HepG2 (cell line): Measurements from ENCODE around the gene ALDH7A1. TPM values are rescaled to one million over a fixed set of nuclear protein-coding genes. Genes with fewer than 3 reads are reported as not detected.

Experiments
- ATAC-seq: fragments of 200-7000 bp; cut with Tn5 transposase; 3 replicates; pipeline ENCODE4 v1.9.1; 2020; ENCODE audit warnings: mild to moderate bottlenecking, moderate library complexity
- BruUV-seq: library from RNA; stranded (reverse); fragments of 400-500 nt; replicated peaks from 2 replicates; lab custom pipeline; 2021; lab: Mats Ljungman, UMichigan
- CTCF ChIA-PET: fragments of 300-600 bp; formaldehyde crosslinking; extraction: SDS; loops from one replicate; lab custom pipeline; 2021; ENCODE audit warnings: low total read pairs, inconsistent platforms, low intra/inter-chr PET ratio; lab: Yijun Ruan, JAX
- POLR2A ChIA-PET: fragments of 350-600 bp; sonication (Branson Sonifier 250); formaldehyde crosslinking; loops from one replicate; lab custom pipeline; 2020; ENCODE audit warnings: antibody characterized with exemption, inconsistent platforms; lab: Yijun Ruan, JAX
- DNase-seq: peaks from one replicate; pipeline ENCODE4 v3.0.0-alpha.2; 2015; ENCODE audit warnings: low spot score
- FAIRE-seq: peaks from 3 replicates; lab custom pipeline; 2011; peaks lifted over from hg19 to GRCh38; lab: Jason Lieb, UNC
- H2AFZ ChIP-seq: one replicate; pipeline ENCODE4 v1.6.1; 2011; ENCODE audit warnings: low read length, inconsistent platforms
- H3K27ac ChIP-seq: fragments of 300-600 bp; 3 replicates; pipeline ENCODE4 v1.8.0; 2011; ENCODE audit warnings: mixed run types, mild to moderate bottlenecking, mixed read lengths, low read length, inconsistent platforms; ENCODE audit not compliant: insufficient read depth; ENCODE audit errors: extremely low read length
- H3K27me3 ChIP-seq, 2 experiments: fragments of 200-600 bp in 1 of 2; 2 replicates in 1 of 2; 3 replicates in 1 of 2; pipeline versions ENCODE4 v1.6.0 to v1.8.0; 2011; ENCODE audit warnings: low read length in 2 of 2, mild to moderate bottlenecking in 2 of 2, moderate library complexity in 2 of 2, inconsistent platforms in 1 of 2; ENCODE audit not compliant: insufficient read depth in 2 of 2, control insufficient read depth in 1 of 2
- H3K36me3 ChIP-seq, 2 experiments: fragments of 200-600 bp in 1 of 2; replicated peaks in 1 of 2; 2 replicates in 1 of 2; 3 replicates in 1 of 2; pipeline versions ENCODE4 v1.5.1 to v1.8.0; 2011; ENCODE audit warnings: low read length in 2 of 2, inconsistent platforms in 1 of 2; ENCODE audit not compliant: insufficient read depth in 2 of 2, control insufficient read depth in 1 of 2
- H3K4me1 ChIP-seq: 2 replicates; pipeline ENCODE4 v1.5.1; 2012; ENCODE audit warnings: low read length, inconsistent platforms; ENCODE audit not compliant: insufficient read depth
- H3K4me2 ChIP-seq: 2 replicates; pipeline ENCODE4 v1.6.0; 2011; ENCODE audit warnings: low read depth, low read length, inconsistent platforms
- H3K4me3 ChIP-seq, 3 experiments: fragments of 200-600 bp in 1 of 3; sonication (generic), shearing (Covaris generic) in 1 of 3; replicated peaks in 1 of 3; 2 replicates each; pipeline ENCODE4 v1.5.1; 2011 to 2016; ENCODE audit warnings: low read length in 3 of 3, inconsistent platforms in 2 of 3, low read depth in 2 of 3, mild to moderate bottlenecking in 2 of 3, control low read depth in 1 of 3, mixed read lengths in 1 of 3; ENCODE audit not compliant: insufficient read depth in 1 of 3
- H3K79me2 ChIP-seq: one replicate; pipeline ENCODE4 v1.6.1; 2011; ENCODE audit warnings: low read length, inconsistent platforms; ENCODE audit not compliant: insufficient read depth
- H3K9ac ChIP-seq: 2 replicates; pipeline ENCODE4 v1.6.0; 2011; ENCODE audit warnings: mild to moderate bottlenecking, low read depth, low read length, inconsistent platforms; ENCODE audit not compliant: insufficient read depth
- H3K9me3 ChIP-seq: 2 replicates; pipeline ENCODE4 v1.5.1; 2012; ENCODE audit warnings: mild to moderate bottlenecking, low read length
- H4K20me1 ChIP-seq: 2 replicates; pipeline ENCODE4 v1.6.0; 2011; ENCODE audit warnings: inconsistent platforms, mild to moderate bottlenecking, low read length, moderate library complexity; ENCODE audit not compliant: insufficient read depth
- CBX5 ChIP-seq: sonication (generic); formaldehyde crosslinking; IDR thresholded peaks from 2 replicates; pipeline ENCODE4 v1.4.0; 2020; ENCODE audit warnings: missing genetic modification reagents, borderline replicate concordance
- KDM1A ChIP-seq: IDR thresholded peaks from 2 replicates; pipeline ENCODE4 v1.6.1; 2016; ENCODE audit warnings: missing compliant biosample characterization
- MED1 ChIP-seq: sonication (generic); formaldehyde crosslinking; IDR thresholded peaks from 2 replicates; pipeline ENCODE4 v1.4.0; 2020; ENCODE audit warnings: missing genetic modification reagents
- RFXANK ChIP-seq: IDR thresholded peaks from 2 replicates; pipeline ENCODE4 v1.6.1; 2016
- ZBTB1 ChIP-seq: sonication (generic); formaldehyde crosslinking; IDR thresholded peaks from 2 replicates; pipeline ENCODE4 v1.4.0; 2020; ENCODE audit warnings: missing genetic modification reagents, borderline replicate concordance
- ZEB1 ChIP-seq: IDR thresholded peaks from 2 replicates; pipeline ENCODE4 v1.6.1; 2012; ENCODE audit warnings: mild to moderate bottlenecking, low read depth, inconsistent platforms; ENCODE audit not compliant: insufficient replicate concordance
- ZNF3 ChIP-seq: IDR thresholded peaks from 2 replicates; pipeline ENCODE4 v1.7.0; 2017; ENCODE audit warnings: inconsistent platforms
- ZNF333 ChIP-seq: sonication (generic); formaldehyde crosslinking; IDR thresholded peaks from 2 replicates; pipeline ENCODE4 v1.4.0; 2020; ENCODE audit warnings: mild to moderate bottlenecking, missing genetic modification reagents, borderline replicate concordance
- ZNF441 ChIP-seq: sonication (generic); formaldehyde crosslinking; IDR thresholded peaks from 2 replicates; pipeline ENCODE4 v1.7.0; 2021; ENCODE audit warnings: missing genetic modification reagents, borderline replicate concordance
- ZNF562 ChIP-seq: sonication (generic); formaldehyde crosslinking; IDR thresholded peaks from 2 replicates; pipeline ENCODE4 v1.8.0; 2022; ENCODE audit warnings: missing genetic modification reagents, borderline replicate concordance
- ZNF629 ChIP-seq: sonication (generic); formaldehyde crosslinking; conservative IDR thresholded peaks from 2 replicates; pipeline ENCODE4 v1.5.0; 2020; ENCODE audit warnings: missing genetic modification reagents
- ZNF891 ChIP-seq: sonication (generic); formaldehyde crosslinking; IDR thresholded peaks from 2 replicates; pipeline ENCODE4 v1.5.0; 2020; ENCODE audit warnings: mild to moderate bottlenecking, missing genetic modification reagents
- WGBS: methylation state at CpG from one replicate; pipeline ENCODE4 v1.1.6; 2017; ENCODE audit warnings: low lambda C conversion rate; 5-methylcytosine and 5-hydroxymethylcytosine counted together
- in situ Hi-C: cut with HindIII; loops from 2 replicates; pipeline ENCODE4 v1.10.0; 2017; ENCODE audit warnings: low pct_unique_long_range_greater_than_20kb; ENCODE audit not compliant: extremely low pct_ligation_motif_present
- intact Hi-C: fragments of 100-400 bp; cut with micrococcal nuclease; formaldehyde crosslinking; loops from one replicate; pipeline ENCODE4 v1.10.0; 2022; ENCODE audit not compliant: unreplicated experiment
- polyA plus RNA-seq, 8 experiments: library from polyadenylated mRNA; depleted of rRNA in 3 of 8; stranded (reverse) in 7 of 8; unstranded in 1 of 8; fragments of >200 nt; fragmentation: Illumina TruSeq in 4 of 8; extraction: Trizol in 4 of 8; gene quantifications; 2 replicates each; pipeline versions ENCODE4 v1.2.1 to v1.2.3, GENCODE V29; 2011 to 2016; ENCODE audit warnings: low read depth in 4 of 8, missing spikeins in 1 of 8, mixed read lengths in 1 of 8; ENCODE audit not compliant: insufficient read depth in 1 of 8
- total RNA-seq, 5 experiments: library from RNA; depleted of rRNA; stranded (reverse); fragments of >200 nt; fragmentation: Illumina TruSeq; extraction: Trizol; gene quantifications; 2 replicates each; pipeline ENCODE4 v1.2.3, GENCODE V29; 2016; ENCODE audit warnings: low read depth in 1 of 5
- TF ChIP-seq, protein P1 (sequence below): sonication (generic); formaldehyde crosslinking; IDR thresholded peaks from 2 replicates; pipeline ENCODE4 v1.4.0; 2020; ENCODE audit warnings: missing genetic modification reagents

The ALDH7A1 gene
- total and polyA plus RNA-seq, 2 of the 13 experiments (the other 11 are each of a cell fraction or from before 2014, with no cell fraction given): 69.0 to 100 TPM

- Histone ChIP-seq H3K36me3 (peaks cover 5 to 45% of the 10 kb centered on the region in 2 experiments; a peak in 4 of 5 replicates), H3K9ac (no peak overlapping the region), H3K27ac (no peak overlapping the region), H3K4me3 (no peak overlapping the region), H3K27me3 (no peaks in the 10 kb centered on the region), H3K4me1 (no peaks in the 10 kb centered on the region), H3K79me2 (no peaks in the 10 kb centered on the region), H2AFZ (no peak overlapping the region), H4K20me1 (no peaks in the 10 kb centered on the region), H3K9me3 (no peaks in the 10 kb centered on the region), H3K4me2 (no peak overlapping the region)
- intact Hi-C loops (no loop called here), in situ Hi-C loops (no loop called here)
- CTCF ChIA-PET: no interaction called here
- DNase-seq: no peak
- no peak for ATAC-seq
- TF ChIP-seq ZEB1: no peak
- TF ChIP-seq ZNF629 (CRISPR knock-in tag): peak; percentile 81
- no peak for FAIRE-seq
- BruUV-seq: no TSS peak
- POLR2A ChIA-PET: interaction anchor here (1.0 kb wide), 1 partner anchor 15 kb away, joined by 3 read pairs; no protein-coding TSS in a partner anchor
Measured at GRCh38 chr5:126487596-126487995, 107.4 kb downstream of the ALDH7A1 start.

GRCh38 chr5:126486332-126486731 is 108.7 kb downstream of the ALDH7A1 start:
- Histone ChIP-seq H3K27me3 (no peaks in the 10 kb centered on the region), H3K79me2 (no peaks in the 10 kb centered on the region), H3K4me2 (no peak overlapping the region), H4K20me1 (no peaks in the 10 kb centered on the region), H3K4me3 (no peak overlapping the region), H3K4me1 (no peaks in the 10 kb centered on the region), H3K9me3 (no peaks in the 10 kb centered on the region), H3K9ac (no peak overlapping the region), H2AFZ (no peak overlapping the region), H3K36me3 (peaks cover 5 to 45% of the 10 kb centered on the region in 2 experiments; a peak in 4 of 5 replicates), H3K27ac (no peak overlapping the region)
- FAIRE-seq (no peak), ATAC-seq (no peak), DNase-seq (no peak)
- ChIA-PET POLR2A (no interaction called here), CTCF (no interaction called here)
- WGBS: 93% methylated on average over 3 of the region's 3 CpGs
- in situ Hi-C loops: no loop called here
- intact Hi-C loops: no loop called here
- TF ChIP-seq ZNF562 (no peak), KDM1A (CRISPR knock-in tag) (no peak), MED1 (no peak), ZNF333 (no peak), ZNF3 (CRISPR knock-in tag) (no peak), ZBTB1 (CRISPR knock-in tag) (no peak), ZNF891 (CRISPR knock-in tag) (no peak), ZNF441 (no peak), CBX5 (CRISPR knock-in tag) (no peak), RFXANK (CRISPR knock-in tag) (no peak)
- TF ChIP-seq, protein P1, sequence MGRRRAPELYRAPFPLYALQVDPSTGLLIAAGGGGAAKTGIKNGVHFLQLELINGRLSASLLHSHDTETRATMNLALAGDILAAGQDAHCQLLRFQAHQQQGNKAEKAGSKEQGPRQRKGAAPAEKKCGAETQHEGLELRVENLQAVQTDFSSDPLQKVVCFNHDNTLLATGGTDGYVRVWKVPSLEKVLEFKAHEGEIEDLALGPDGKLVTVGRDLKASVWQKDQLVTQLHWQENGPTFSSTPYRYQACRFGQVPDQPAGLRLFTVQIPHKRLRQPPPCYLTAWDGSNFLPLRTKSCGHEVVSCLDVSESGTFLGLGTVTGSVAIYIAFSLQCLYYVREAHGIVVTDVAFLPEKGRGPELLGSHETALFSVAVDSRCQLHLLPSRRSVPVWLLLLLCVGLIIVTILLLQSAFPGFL (CRISPR knock-in tag): no peak
- BruUV-seq: no TSS peak
